PC-9 (cell line): ENCODE results near the gene UPK2.
"Not testable (repeated sequence)": the region's sequence is repeated elsewhere in the genome, so short reads cannot be mapped to it uniquely, and the experiment has no call there.

Experiments used
- CTCF ChIP-seq: fragments of 200-600 bp; sonication (generic); conservative IDR thresholded peaks from 2 replicates; pipeline ENCODE4 v1.6.1; 2017; ENCODE audit warnings: mixed run types, antibody characterized with exemption, mild to moderate bottlenecking, moderate library complexity
- EZH2 ChIP-seq: fragments of 200-600 bp; sonication (generic); IDR thresholded peaks from 2 replicates; pipeline ENCODE4 v1.8.0; 2017; ENCODE audit warnings: antibody characterized with exemption, low read depth

GRCh38 chr11:118991486-118992038 is 35.5 kb downstream of the UPK2 start:
- TF ChIP-seq CTCF, EZH2: not testable (repeated sequence)
